Uterus (tissue), 4 donors: ENCODE results near the gene FAHD1. TPM values are rescaled to one million over a fixed set of nuclear protein-coding genes. Genes with fewer than 3 reads are reported as not detected.

Source experiments
- DNase-seq, 2 donors: peaks; one replicate each; pipeline ENCODE4 v3.0.0-alpha.2; 2019 to 2020
- H3K27ac ChIP-seq, 2 donors: fragments of 200-600 bp; sonication (generic); 1 replicate in 1 of 2; 2 replicates in 1 of 2; pipeline ENCODE4 v1.5.1; 2016 to 2018
- H3K27me3 ChIP-seq, 2 donors: fragments of 200-600 bp; sonication (generic); one replicate each; pipeline ENCODE4 v1.5.1; 2018 to 2019; ENCODE audit warnings: control low read depth in 1 of 2
- H3K36me3 ChIP-seq, 2 donors: fragments of 200-600 bp; sonication (generic); one replicate each; pipeline ENCODE4 v1.5.1; 2019; ENCODE audit warnings: control low read depth in 1 of 2
- H3K4me1 ChIP-seq, 2 donors: fragments of 200-600 bp; sonication (generic); one replicate each; pipeline ENCODE4 v1.5.1; 2018 to 2019; ENCODE audit warnings: control low read depth in 1 of 2
- H3K4me3 ChIP-seq, 2 donors: fragments of 200-600 bp; sonication (generic); 1 replicate in 1 of 2; 2 replicates in 1 of 2; pipeline ENCODE4 v1.5.1; 2018 to 2019; ENCODE audit warnings: mild to moderate bottlenecking in 1 of 2
- H3K9me3 ChIP-seq, 2 donors: fragments of 200-600 bp; sonication (generic); one replicate each; pipeline ENCODE4 v1.5.1; 2019; ENCODE audit warnings: control low read depth in 1 of 2
- POLR2A ChIP-seq, 2 donors: fragments of 450-650 bp; IDR thresholded peaks; one replicate each; pipeline ENCODE4 v1.6.1; 2016; ENCODE audit warnings: antibody characterized with exemption in 2 of 2, mild to moderate bottlenecking in 1 of 2, moderate library complexity in 1 of 2
- intact Hi-C: fragments of 100-400 bp; cut with DNase I; formaldehyde crosslinking; loops from one replicate; pipeline ENCODE4 v1.15.1; 2023; ENCODE audit warnings: low total_unique reads
- total RNA-seq, 4 donors: library from RNA; depleted of rRNA in 3 of 4; stranded (reverse); fragments of >200 nt in 3 of 4; gene quantifications; one replicate each; pipeline versions ENCODE4 v1.1.0 to v1.2.4, GENCODE V29; 2014 to 2023
- TF ChIP-seq, protein P1 (sequence below), 4 experiments: fragments of 200-600 bp in 2 of 4; fragments of 450-650 bp in 2 of 4; sonication (generic) in 2 of 4; IDR thresholded peaks; one replicate each; pipeline ENCODE4 v1.5.1; 2016 to 2019; ENCODE audit warnings: antibody characterized with exemption in 4 of 4, mild to moderate bottlenecking in 2 of 4, moderate library complexity in 1 of 4
- donor health status: DM: yes; HTN: yes; CAD: no.

FAHD1 gene
- total RNA-seq, 4 donors from 2014 or later, result 3.5 to 115 (median 22.2) TPM

DNA sequence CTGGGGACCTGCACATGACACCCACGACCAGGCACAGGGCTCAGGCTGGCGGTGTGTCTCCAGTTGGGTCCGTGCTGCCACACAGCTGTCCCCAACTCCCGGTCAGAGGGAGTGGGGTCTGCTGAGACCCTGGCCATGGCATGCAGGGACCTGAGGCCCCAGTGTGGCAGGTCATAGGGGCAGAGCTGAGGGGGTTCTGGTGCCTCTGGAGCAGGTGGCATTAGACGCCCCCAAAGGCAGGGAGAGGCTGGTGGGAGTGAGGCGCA lies 40.0 kb upstream of the FAHD1 start:
- H3K36me3 ChIP-seq, result no peaks in the 10 kb centered on the region
- H3K4me3 ChIP-seq, result no peak overlapping the region
- H3K4me1 ChIP-seq, result no peaks in the 10 kb centered on the region
- TF ChIP-seq POLR2A (IDR thresholded peaks at IDR 0.05), result no peak
- TF ChIP-seq, protein P1, sequence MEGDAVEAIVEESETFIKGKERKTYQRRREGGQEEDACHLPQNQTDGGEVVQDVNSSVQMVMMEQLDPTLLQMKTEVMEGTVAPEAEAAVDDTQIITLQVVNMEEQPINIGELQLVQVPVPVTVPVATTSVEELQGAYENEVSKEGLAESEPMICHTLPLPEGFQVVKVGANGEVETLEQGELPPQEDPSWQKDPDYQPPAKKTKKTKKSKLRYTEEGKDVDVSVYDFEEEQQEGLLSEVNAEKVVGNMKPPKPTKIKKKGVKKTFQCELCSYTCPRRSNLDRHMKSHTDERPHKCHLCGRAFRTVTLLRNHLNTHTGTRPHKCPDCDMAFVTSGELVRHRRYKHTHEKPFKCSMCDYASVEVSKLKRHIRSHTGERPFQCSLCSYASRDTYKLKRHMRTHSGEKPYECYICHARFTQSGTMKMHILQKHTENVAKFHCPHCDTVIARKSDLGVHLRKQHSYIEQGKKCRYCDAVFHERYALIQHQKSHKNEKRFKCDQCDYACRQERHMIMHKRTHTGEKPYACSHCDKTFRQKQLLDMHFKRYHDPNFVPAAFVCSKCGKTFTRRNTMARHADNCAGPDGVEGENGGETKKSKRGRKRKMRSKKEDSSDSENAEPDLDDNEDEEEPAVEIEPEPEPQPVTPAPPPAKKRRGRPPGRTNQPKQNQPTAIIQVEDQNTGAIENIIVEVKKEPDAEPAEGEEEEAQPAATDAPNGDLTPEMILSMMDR (IDR thresholded peaks at IDR 0.05), result no peak
- no peak for DNase-seq
- H3K27ac ChIP-seq, result no peak overlapping the region
- no peaks in the 10 kb centered on the region for H3K9me3 ChIP-seq
- H3K27me3 ChIP-seq, result no peaks in the 10 kb centered on the region
- intact Hi-C loops, result no loop called here

DNA sequence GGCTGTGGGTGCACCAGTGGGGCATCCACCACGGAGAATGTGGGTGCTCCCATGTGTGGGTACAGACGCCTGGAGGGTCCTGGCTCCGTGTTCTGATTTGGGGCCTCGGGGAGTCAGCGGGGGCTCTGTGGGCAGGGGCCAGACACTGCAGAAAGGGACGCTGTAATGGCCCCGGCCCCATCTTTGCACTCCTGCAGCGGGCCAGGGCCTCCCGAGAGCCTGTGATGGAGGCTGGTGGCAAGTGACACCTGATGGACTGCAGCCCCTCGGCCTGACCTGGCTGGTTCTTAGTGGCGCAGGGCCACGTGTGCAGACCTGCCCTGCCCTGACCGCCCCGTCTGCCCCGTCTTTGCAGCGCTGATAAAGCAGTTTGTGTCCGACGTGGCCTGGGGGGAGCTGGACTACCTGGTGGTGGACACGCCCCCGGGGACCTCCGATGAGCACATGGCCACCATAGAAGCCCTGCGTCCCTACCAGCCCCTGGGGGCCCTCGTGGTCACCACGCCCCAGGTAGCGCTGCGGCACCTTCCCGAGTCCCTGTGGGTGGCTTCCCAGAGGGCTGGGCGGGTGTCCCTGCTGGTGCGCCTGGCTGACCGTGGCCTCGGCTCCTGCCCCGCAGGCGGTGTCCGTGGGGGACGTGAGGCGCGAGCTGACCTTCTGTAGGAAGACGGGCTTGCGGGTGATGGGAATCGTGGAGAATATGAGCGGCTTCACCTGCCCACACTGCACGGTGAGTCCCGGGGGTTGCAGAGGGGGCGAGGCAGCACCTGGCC lies 39.5 kb upstream of the FAHD1 start:
- intact Hi-C loops, result no loop called here
- DNase-seq, result peak in 1 of 2 donors; percentile 15
- no peaks in the 10 kb centered on the region for H3K9me3 ChIP-seq
- no peak overlapping the region for H3K4me3 ChIP-seq
- no peaks in the 10 kb centered on the region for H3K27me3 ChIP-seq
- no peak overlapping the region for H3K27ac ChIP-seq
- no peaks in the 10 kb centered on the region for H3K36me3 ChIP-seq
- no peak for TF ChIP-seq POLR2A (IDR thresholded peaks at IDR 0.05)
- TF ChIP-seq, protein P1 (IDR thresholded peaks at IDR 0.05), result no peak
- H3K4me1 ChIP-seq, result no peaks in the 10 kb centered on the region

DNA sequence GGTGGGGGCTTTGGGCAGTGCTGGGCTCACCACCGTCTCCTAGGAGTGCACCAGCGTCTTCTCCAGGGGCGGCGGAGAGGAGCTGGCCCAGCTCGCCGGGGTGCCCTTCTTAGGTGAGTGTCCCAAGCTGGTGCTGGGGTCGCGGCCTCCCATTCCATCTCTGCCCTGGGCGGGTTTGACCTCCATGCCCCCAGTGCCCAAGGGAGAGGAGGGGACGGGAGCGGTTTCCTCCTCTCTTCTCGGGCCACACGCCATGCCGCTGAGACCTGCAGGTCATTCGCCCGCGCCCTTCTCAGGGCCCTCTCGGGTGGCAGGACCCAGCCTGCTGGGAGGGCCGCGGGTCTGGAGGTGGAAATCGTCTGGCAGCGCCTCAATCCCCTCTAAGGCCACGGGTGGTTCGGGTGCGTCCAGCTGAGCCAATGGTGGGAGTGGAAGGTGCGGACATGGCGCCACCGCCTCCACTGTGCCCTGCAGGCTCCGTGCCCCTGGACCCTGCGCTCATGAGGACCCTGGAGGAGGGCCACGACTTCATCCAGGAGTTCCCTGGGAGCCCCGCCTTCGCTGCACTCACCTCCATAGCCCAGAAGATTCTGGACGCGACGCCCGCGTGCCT lies 38.8 kb upstream of the FAHD1 start:
- intact Hi-C loops, result no loop called here
- H3K36me3 ChIP-seq, result no peaks in the 10 kb centered on the region

DNA sequence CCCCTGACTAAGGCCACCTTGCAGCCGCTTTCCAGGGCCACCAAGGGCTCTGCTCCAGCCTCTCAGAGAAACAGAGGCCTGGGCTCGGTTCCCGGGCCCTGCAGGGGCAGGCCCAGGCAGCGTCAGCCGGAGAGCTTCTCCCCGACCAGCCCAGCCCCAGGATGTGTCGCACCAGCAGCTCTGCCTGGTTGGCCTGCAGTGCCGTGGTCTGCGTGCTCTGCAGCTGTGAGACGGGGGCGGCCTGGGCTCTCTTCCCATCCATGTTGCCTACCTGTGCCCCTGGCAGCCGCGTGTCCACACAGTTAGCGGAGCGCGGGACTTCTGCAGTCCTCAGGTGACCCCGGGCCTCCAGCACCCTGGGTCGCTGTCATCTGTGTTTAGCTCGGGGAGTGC lies 38.3 kb upstream of the FAHD1 start:
- H3K4me1 ChIP-seq, result no peaks in the 10 kb centered on the region
- DNase-seq, result peak in 1 of 2 donors; percentile 14
- no peaks in the 10 kb centered on the region for H3K9me3 ChIP-seq
- no peaks in the 10 kb centered on the region for H3K27me3 ChIP-seq
- intact Hi-C loops, result no loop called here
- H3K36me3 ChIP-seq, result no peaks in the 10 kb centered on the region
- no peak overlapping the region for H3K27ac ChIP-seq
- no peak for TF ChIP-seq POLR2A (IDR thresholded peaks at IDR 0.05)
- TF ChIP-seq, protein P1 (IDR thresholded peaks at IDR 0.05), result no peak
- H3K4me3 ChIP-seq, result no peak overlapping the region

More for the DNA sequence above, 38.8 kb upstream of the FAHD1 start:
- TF ChIP-seq, protein P1 (IDR thresholded peaks at IDR 0.05), result no peak
- TF ChIP-seq POLR2A (IDR thresholded peaks at IDR 0.05), result no peak
- Histone ChIP-seq H3K27me3 (no peaks in the 10 kb centered on the region), H3K9me3 (no peaks in the 10 kb centered on the region), H3K4me1 (no peaks in the 10 kb centered on the region), H3K27ac (no peak overlapping the region), H3K4me3 (no peak overlapping the region)
- peak in 1 of 2 donors; percentile 13 for DNase-seq

DNA sequence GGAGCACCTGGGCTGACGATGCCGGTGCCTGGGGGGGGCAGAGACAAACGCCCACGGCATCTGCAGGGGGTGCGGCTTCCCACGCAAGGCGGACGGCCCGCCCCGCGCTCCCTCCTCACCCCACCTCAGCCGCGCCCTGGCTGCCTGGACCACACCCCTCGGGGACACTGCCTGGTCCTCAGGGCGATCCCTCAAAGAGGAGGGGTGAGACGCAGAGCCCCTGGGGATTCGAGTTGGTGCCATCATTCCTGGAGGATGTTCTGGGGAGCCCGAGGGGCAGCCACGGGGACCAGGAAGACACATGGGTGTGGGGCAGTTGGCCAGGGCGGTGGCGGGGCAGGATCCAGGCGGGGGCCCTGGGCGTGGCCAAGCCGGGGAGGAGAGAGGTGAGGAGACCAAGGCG lies 37.4 kb upstream of the FAHD1 start:
- Histone ChIP-seq H3K36me3 (no peaks in the 10 kb centered on the region), H3K27ac (no peak overlapping the region), H3K27me3 (no peaks in the 10 kb centered on the region), H3K9me3 (no peaks in the 10 kb centered on the region), H3K4me1 (no peaks in the 10 kb centered on the region), H3K4me3 (no peak overlapping the region)
- TF ChIP-seq, protein P1 (IDR thresholded peaks at IDR 0.05), result no peak
- TF ChIP-seq POLR2A (IDR thresholded peaks at IDR 0.05), result no peak
- peak in 1 of 2 donors; percentile 16 for DNase-seq
- intact Hi-C loops, result no loop called here
